Measurements from ENCODE around the gene EYS.

Gene EYS

GRCh38 chr6:64415926-64416325 lies 1291.1 kb downstream of the EYS start:
- DNase-seq, result no peak

GRCh38 chr6:64411226-64411625 lies 1295.8 kb downstream of the EYS start:
- DNase-seq, result no peak

GRCh38 chr6:64409948-64410347 lies 1297.1 kb downstream of the EYS start:
- DNase-seq, result no peak

- DNase-seq, result no peak
These were observed 1302.6 kb downstream of the EYS start for GRCh38 chr6:64404396-64404795.

- DNase-seq, result no peak
These were observed 1323.7 kb downstream of the EYS start for GRCh38 chr6:64383277-64383676.

- DNase-seq, result no peak
These were observed 1330.6 kb downstream of the EYS start for GRCh38 chr6:64376394-64376793.

- DNase-seq, result no peak
These were observed 1349.6 kb downstream of the EYS start for GRCh38 chr6:64357430-64357829.

- no peak for DNase-seq
These were observed 1359.6 kb downstream of the EYS start for GRCh38 chr6:64347411-64347810.

- DNase-seq, result no peak
These were observed 1371.8 kb downstream of the EYS start for GRCh38 chr6:64335195-64335594.

- no peak for DNase-seq
These were observed 1372.4 kb downstream of the EYS start for GRCh38 chr6:64334636-64335035.

- no peak for DNase-seq
These were observed 1376.2 kb downstream of the EYS start for GRCh38 chr6:64330694-64331307.

GRCh38 chr6:64326939-64327338 lies 1380.1 kb downstream of the EYS start:
- DNase-seq, result no peak

GRCh38 chr6:64325093-64325492 lies 1381.9 kb downstream of the EYS start:
- DNase-seq, result no peak

- no peak for DNase-seq
These were observed 1396.8 kb downstream of the EYS start for GRCh38 chr6:64310214-64310613.

GRCh38 chr6:64301307-64302236 lies 1405.5 kb downstream of the EYS start:
- no peak for DNase-seq

- no peak for DNase-seq
These were observed 1407.8 kb downstream of the EYS start for GRCh38 chr6:64299176-64299575.

GRCh38 chr6:64294034-64294433 lies 1413.0 kb downstream of the EYS start:
- DNase-seq, result no peak

GRCh38 chr6:64293298-64293697 lies 1413.7 kb downstream of the EYS start:
- no peak for DNase-seq

- DNase-seq, result no peak
These were observed 1416.2 kb downstream of the EYS start for GRCh38 chr6:64290867-64291266.

GRCh38 chr6:64289931-64290330 lies 1417.1 kb downstream of the EYS start:
- DNase-seq, result no peak

- no peak for DNase-seq
These were observed 1418.7 kb downstream of the EYS start for GRCh38 chr6:64288351-64288750.

- no peak for DNase-seq
These were observed 1425.9 kb downstream of the EYS start for GRCh38 chr6:64281167-64281566.

GRCh38 chr6:64280569-64280968 lies 1426.5 kb downstream of the EYS start:
- DNase-seq, result peak; percentile 39

- DNase-seq, result no peak
These were observed 1436.9 kb downstream of the EYS start for GRCh38 chr6:64270083-64270482.
